H1 (cell line): Measurements from ENCODE around the gene ERLIN1. TPM values are rescaled to one million over a fixed set of nuclear protein-coding genes. Genes with fewer than 3 reads are reported as not detected.

Experiments used
- CTCF ChIA-PET: fragments of 300-600 bp; sonication (Branson Sonifier 250); formaldehyde crosslinking; loops from one replicate; lab custom pipeline; 2021; ENCODE audit not compliant: partially characterized antibody; lab: Charles Lee
- POLR2A ChIA-PET: fragments of 300-600 bp; sonication (Branson Sonifier 250); formaldehyde crosslinking; loops from one replicate; lab custom pipeline; 2021; ENCODE audit warnings: inconsistent platforms; ENCODE audit not compliant: partially characterized antibody; lab: Charles Lee
- DNase-seq, 2 experiments: peaks; one replicate each; pipeline versions ENCODE4 v3.0.0 to v3.0.0-alpha.2; 2010 to 2022; ENCODE audit warnings: low spot score in 2 of 2, low read depth in 1 of 2, mixed read lengths in 1 of 2
- FAIRE-seq: peaks from 2 replicates; lab custom pipeline; 2011; peaks lifted over from hg19 to GRCh38; lab: Jason Lieb, UNC
- H2AFZ ChIP-seq: 2 replicates; pipeline ENCODE4 v1.8.1; 2012; ENCODE audit warnings: low read length, inconsistent platforms
- H2AK5ac ChIP-seq: 2 replicates; pipeline ENCODE4 v1.6.1; 2013; ENCODE audit warnings: low read depth, low read length
- H2BK120ac ChIP-seq: replicated peaks from 2 replicates; pipeline ENCODE3; 2013; ENCODE audit warnings: low read depth, low read length, inconsistent platforms
- H2BK12ac ChIP-seq: 2 replicates; pipeline ENCODE4 v1.6.1; 2013; ENCODE audit warnings: low read depth, low read length
- H2BK15ac ChIP-seq: 2 replicates; pipeline ENCODE4 v1.6.1; 2013; ENCODE audit warnings: low read length
- H2BK20ac ChIP-seq: 2 replicates; pipeline ENCODE4 v1.6.1; 2013; ENCODE audit warnings: low read length
- H2BK5ac ChIP-seq: 2 replicates; pipeline ENCODE4 v1.6.1; 2013; ENCODE audit warnings: low read depth, low read length
- H3K14ac ChIP-seq: 2 replicates; pipeline ENCODE4 v1.6.1; 2013; ENCODE audit warnings: inconsistent platforms; ENCODE audit not compliant: insufficient read length
- H3K18ac ChIP-seq: 2 replicates; pipeline ENCODE4 v1.6.1; 2013; ENCODE audit warnings: low read length; ENCODE audit errors: extremely low read depth
- H3K23ac ChIP-seq: 2 replicates; pipeline ENCODE4 v1.6.1; 2013; ENCODE audit warnings: inconsistent platforms; ENCODE audit not compliant: insufficient read length
- H3K23me2 ChIP-seq: 2 replicates; pipeline ENCODE4 v1.6.1; 2013; ENCODE audit warnings: low read depth, low read length
- H3K27ac ChIP-seq: 2 replicates; pipeline ENCODE4 v1.6.1; 2011; ENCODE audit warnings: low read depth, low read length, inconsistent platforms
- H3K27me3 ChIP-seq, 4 experiments: replicated peaks in 1 of 4; 1 replicate in 1 of 4; 2 replicates in 3 of 4; pipeline versions ENCODE4 v1.6.1 to v1.8.1; 2011 to 2013; ENCODE audit warnings: low read length in 3 of 4, mild to moderate bottlenecking in 3 of 4, inconsistent platforms in 2 of 4, mixed read lengths in 2 of 4, moderate library complexity in 1 of 4; ENCODE audit not compliant: control insufficient read depth in 3 of 4, insufficient read depth in 3 of 4; ENCODE audit errors: extremely low read depth in 1 of 4
- H3K36me3 ChIP-seq, 4 experiments: 2 replicates each; pipeline versions ENCODE4 v1.6.1 to v1.8.1; 2011 to 2013; ENCODE audit warnings: mild to moderate bottlenecking in 4 of 4, low read length in 3 of 4, moderate library complexity in 2 of 4, control low read depth in 1 of 4, inconsistent platforms in 1 of 4; ENCODE audit not compliant: insufficient read depth in 4 of 4, control insufficient read depth in 2 of 4
- H3K4ac ChIP-seq: replicated peaks from 2 replicates; pipeline ENCODE3; 2013; ENCODE audit warnings: low read length, low read depth, mixed read lengths, inconsistent platforms; ENCODE audit not compliant: insufficient read length
- H3K4me1 ChIP-seq, 4 experiments: replicated peaks in 1 of 4; 1 replicate in 1 of 4; 2 replicates in 3 of 4; pipeline versions ENCODE4 v1.6.1 to v1.8.1; 2011 to 2013; ENCODE audit warnings: low read length in 3 of 4, inconsistent platforms in 2 of 4, mixed read lengths in 1 of 4; ENCODE audit not compliant: insufficient read depth in 4 of 4, control insufficient read depth in 3 of 4
- H3K4me2 ChIP-seq, 2 experiments: 2 replicates each; pipeline versions ENCODE4 v1.6.1 to v1.8.1; 2011 to 2013; ENCODE audit warnings: low read depth in 2 of 2, low read length in 2 of 2, control low read depth in 1 of 2, inconsistent platforms in 1 of 2, mild to moderate bottlenecking in 1 of 2; ENCODE audit not compliant: insufficient read depth in 1 of 2
- H3K4me3 ChIP-seq, 4 experiments: fragments of 200-600, 300-600 bp in 1 of 4; sonication (generic), shearing (Covaris generic), sonication (Bioruptor Twin) in 1 of 4; 2 replicates each; pipeline versions ENCODE4 v1.5.1 to v1.8.1; 2011 to 2016; ENCODE audit warnings: low read length in 4 of 4, low read depth in 3 of 4, control low read depth in 2 of 4, inconsistent platforms in 2 of 4, mild to moderate bottlenecking in 2 of 4, mixed read lengths in 1 of 4, moderate library complexity in 1 of 4; ENCODE audit not compliant: insufficient read depth in 2 of 4; ENCODE audit errors: extremely low read depth in 1 of 4
- H3K56ac ChIP-seq: replicated peaks from 2 replicates; pipeline ENCODE3; 2013; ENCODE audit warnings: low read depth, mild to moderate bottlenecking, mixed read lengths, low read length, inconsistent platforms; ENCODE audit not compliant: insufficient read length
- H3K79me1 ChIP-seq: 2 replicates; pipeline ENCODE4 v1.6.1; 2013; ENCODE audit warnings: low read depth, low read length, control low read depth
- H3K79me2 ChIP-seq, 2 experiments: 2 replicates each; pipeline versions ENCODE4 v1.6.1 to v1.8.1; 2012 to 2013; ENCODE audit warnings: low read length in 2 of 2, mild to moderate bottlenecking in 2 of 2, inconsistent platforms in 1 of 2; ENCODE audit not compliant: insufficient read depth in 2 of 2, control insufficient read depth in 1 of 2
- H3K9ac ChIP-seq, 4 experiments: replicated peaks in 1 of 4; 1 replicate in 1 of 4; 2 replicates in 3 of 4; pipeline versions ENCODE4 v1.6.1 to v1.8.1; 2011 to 2013; ENCODE audit warnings: low read depth in 3 of 4, low read length in 3 of 4, control low read depth in 2 of 4, mild to moderate bottlenecking in 2 of 4, moderate library complexity in 2 of 4, inconsistent platforms in 1 of 4; ENCODE audit errors: extremely low read depth in 1 of 4
- H3K9me3 ChIP-seq, 2 experiments: 2 replicates each; pipeline versions ENCODE4 v1.6.1 to v1.8.1; 2012 to 2013; ENCODE audit warnings: mild to moderate bottlenecking in 2 of 2, moderate library complexity in 2 of 2, control low read depth in 1 of 2, inconsistent platforms in 1 of 2, low read depth in 1 of 2, low read length in 1 of 2, mixed read lengths in 1 of 2; ENCODE audit not compliant: insufficient read depth in 2 of 2
- H4K20me1 ChIP-seq, 2 experiments: replicated peaks in 1 of 2; 2 replicates each; pipeline versions ENCODE3 to v1.8.1; 2011 to 2013; ENCODE audit warnings: inconsistent platforms in 2 of 2, low read length in 2 of 2, mild to moderate bottlenecking in 1 of 2; ENCODE audit not compliant: insufficient read depth in 2 of 2, control insufficient read depth in 1 of 2
- H4K5ac ChIP-seq: 2 replicates; pipeline ENCODE4 v1.6.1; 2013; ENCODE audit warnings: low read length, low read depth, mixed read lengths, inconsistent platforms; ENCODE audit not compliant: insufficient read length
- H4K8ac ChIP-seq: 2 replicates; pipeline ENCODE4 v1.8.0; 2013; ENCODE audit warnings: mild to moderate bottlenecking, moderate library complexity, low read length, inconsistent platforms; ENCODE audit not compliant: insufficient read depth; ENCODE audit errors: extremely low read depth
- H4K91ac ChIP-seq: replicated peaks from 2 replicates; pipeline ENCODE3; 2013; ENCODE audit warnings: low read length, mixed read lengths, inconsistent platforms; ENCODE audit not compliant: insufficient read length
- EGR1 ChIP-seq: IDR thresholded peaks from 2 replicates; pipeline ENCODE4 v1.6.1; 2011; ENCODE audit warnings: low read depth, low read length, borderline replicate concordance
- EP300 ChIP-seq, 2 experiments: IDR thresholded peaks; 1 replicate in 1 of 2; 2 replicates in 1 of 2; pipeline ENCODE4 v1.6.1; 2011 to 2012; ENCODE audit warnings: low read depth in 2 of 2, low read length in 2 of 2, mild to moderate bottlenecking in 2 of 2, borderline replicate concordance in 1 of 2, inconsistent platforms in 1 of 2, moderate library complexity in 1 of 2
- GTF2F1 ChIP-seq: IDR thresholded peaks from 2 replicates; pipeline ENCODE4 v1.6.1; 2012; ENCODE audit warnings: low read depth, low read length, improper control_type of control experiment, borderline replicate concordance
- HDAC6 ChIP-seq: IDR thresholded peaks from one replicate; pipeline ENCODE4 v1.7.1; 2012; ENCODE audit warnings: low read depth, mild to moderate bottlenecking, inconsistent platforms, low read length, moderate library complexity
- JUND ChIP-seq: IDR thresholded peaks from 2 replicates; pipeline ENCODE4 v1.6.1; 2011; ENCODE audit warnings: mild to moderate bottlenecking, improper control_type of control experiment, low read length
- NANOG ChIP-seq: IDR thresholded peaks from 2 replicates; pipeline ENCODE4 v1.6.1; 2011; ENCODE audit warnings: low read length, low read depth, mild to moderate bottlenecking, inconsistent platforms; ENCODE audit not compliant: insufficient read depth, poor library complexity, severe bottlenecking
- RBBP5 ChIP-seq: IDR thresholded peaks from 2 replicates; pipeline ENCODE4 v1.7.1; 2012; ENCODE audit warnings: low read depth, mild to moderate bottlenecking, inconsistent platforms, low read length, moderate library complexity, borderline replicate concordance
- RNF2 ChIP-seq: fragments of 200-900, 300-1000 bp; sonication (generic); IDR thresholded peaks from 2 replicates; pipeline ENCODE4 v1.7.1; 2016; ENCODE audit warnings: borderline replicate concordance, low read depth, mild to moderate bottlenecking, antibody characterized with exemption, low read length; ENCODE audit not compliant: poor library complexity, severe bottlenecking; ENCODE audit errors: missing control alignments
- TCF12 ChIP-seq: IDR thresholded peaks from 2 replicates; pipeline ENCODE4 v1.6.1; 2011; ENCODE audit warnings: low read depth, mild to moderate bottlenecking, low read length
- WGBS, 2 experiments: shearing (Covaris generic) in 1 of 2; methylation state at CpG; one replicate each; pipeline versions ENCODE4 v1.1.6 to v1.1.7; 2013 to 2015; ENCODE audit warnings: low lambda C conversion rate in 2 of 2, mixed read lengths in 2 of 2, inconsistent platforms in 1 of 2, low coverage in 1 of 2, missing lambda C conversion rate in 1 of 2; ENCODE audit not compliant: insufficient replicate concordance in 2 of 2, insufficient coverage in 1 of 2, insufficient read length in 1 of 2; ENCODE audit errors: extremely low coverage in 1 of 2, missing lambda C conversion rate in 1 of 2; 5-methylcytosine and 5-hydroxymethylcytosine counted together
- polyA plus RNA-seq, 7 experiments: library from polyadenylated mRNA; depleted of rRNA in 3 of 7; stranded (reverse) in 5 of 7; unstranded in 2 of 7; fragments of >200 nt in 5 of 7; fragments of 200-250 nt in 2 of 7; gene quantifications; 1 replicate in 5 of 7; 2 replicates in 1 of 7; 4 replicates in 1 of 7; pipeline versions ENCODE4 v1.2.1 to v1.2.3, GENCODE V29; 2011 to 2013; ENCODE audit warnings: missing spikeins in 2 of 7, mixed read lengths in 2 of 7
- total RNA-seq: library from RNA; stranded (reverse); fragmentation: NEBNext Ultra II Directional; extraction: Animal tissue kit (Norgen Biotek cat#: 25700); gene quantifications from 2 replicates; pipeline ENCODE4 v1.2.1, GENCODE V29; 2021

ERLIN1 gene
- total and polyA plus RNA-seq, 2 of the 8 experiments (the other 6 are each of a cell fraction or from before 2014, with no cell fraction given), result 16.5 to 32.0 TPM

DNA sequence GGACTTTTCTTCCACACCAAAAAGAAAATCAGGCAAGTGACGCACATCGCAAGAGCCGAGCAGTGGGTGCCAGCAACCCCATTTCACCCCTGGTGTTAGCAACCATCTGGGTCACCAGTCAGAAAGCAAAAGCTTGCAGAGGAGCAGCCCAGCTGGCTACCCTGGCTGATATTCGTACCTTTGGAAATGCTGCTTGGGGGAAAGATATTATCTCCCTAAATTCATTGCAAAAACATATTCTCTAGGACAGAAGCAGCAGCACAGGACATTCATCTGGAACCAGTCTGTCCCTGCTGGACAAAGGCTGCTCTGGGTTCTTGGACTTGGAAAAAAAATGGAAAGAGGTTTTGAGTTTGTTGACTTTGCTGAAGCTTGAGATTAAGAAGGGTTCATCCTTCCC is 45.8 kb downstream of the ERLIN1 start:
- H3K4me3 ChIP-seq, result no peak overlapping the region
- CTCF ChIA-PET, result interaction anchor here (0.8 to 1.3 kb wide), 2 partner anchors 134 to 294 kb away, joined by 3 to 6 read pairs; no protein-coding TSS in a partner anchor
- no peak overlapping the region for H3K23ac ChIP-seq

More for the DNA sequence above, 45.8 kb downstream of the ERLIN1 start:
- FAIRE-seq, result no peak
- Histone ChIP-seq H2BK15ac (no peak overlapping the region), H3K56ac (no peak overlapping the region), H2BK12ac (no peak overlapping the region), H3K79me1 (no peaks in the 10 kb centered on the region), H2BK20ac (no peak overlapping the region), H3K79me2 (no peaks in the 10 kb centered on the region), H3K4me1 (no peaks in the 10 kb centered on the region), H4K20me1 (no peaks in the 10 kb centered on the region), H3K36me3 (no peaks in the 10 kb centered on the region; a peak in 1 of 8 replicates), H3K23me2 (no peaks in the 10 kb centered on the region), H3K4me2 (no peak overlapping the region), H3K14ac (no peak overlapping the region), H4K5ac (no peak overlapping the region), H2BK5ac (no peak overlapping the region), H3K9me3 (peaks cover 0 to under 1% of the 10 kb centered on the region in 2 experiments; a peak in 1 of 4 replicates), H2AK5ac (no peak overlapping the region), H4K8ac (no peak overlapping the region), H4K91ac (no peak overlapping the region), H3K27me3 (no peaks in the 10 kb centered on the region; a peak in 1 of 7 replicates), H3K18ac (no peak overlapping the region), H2BK120ac (no peak overlapping the region), H3K27ac (no peak overlapping the region), H3K4ac (no peak overlapping the region), H3K9ac (no peak overlapping the region), H2AFZ (no peak overlapping the region)
- 89% methylated on average over 4 of the region's 4 CpGs; no CpG with 5 or more reads in 1 of the 2 experiments for WGBS, 2 experiments
- TF ChIP-seq EGR1, result no peak
- TF ChIP-seq NANOG, result no peak
- TF ChIP-seq RNF2, result no peak
- no peak for TF ChIP-seq HDAC6
- no peak for TF ChIP-seq TCF12
- TF ChIP-seq GTF2F1, result no peak
- TF ChIP-seq JUND, result no peak
- no peak for TF ChIP-seq EP300 (IDR thresholded peaks at IDR 0.05; ENCODE audit: borderline replicate concordance in 1 of 2, low read depth in 2 of 2, low read length in 2 of 2)
- TF ChIP-seq RBBP5, result no peak
- DNase-seq, result no peak
- POLR2A ChIA-PET, result interaction anchor here (1.2 kb wide), 1 partner anchor 12 kb away, joined by 3 read pairs; no protein-coding TSS in a partner anchor
